ENCODE results near the gene RASA3. TPM values are rescaled to one million over a fixed set of nuclear protein-coding genes. Genes with fewer than 3 reads are reported as not detected.

Gene RASA3
- total and polyA plus RNA-seq, 2 of the 4 experiments (the other 2 are of a cell fraction): 21.0 to 31.4 TPM

- ChIA-PET CTCF (no interaction called here), POLR2A (ENCODE audit: unreplicated experiment) (no interaction called here)
- Histone ChIP-seq H3K4me1 (ENCODE audit: control insufficient read depth, insufficient read depth, low read length) (peaks cover 3% of the 10 kb centered on the region; the same call in 1 of the 2 replicates), H3K4me3 (ENCODE audit: insufficient read depth, low read depth, low read length) (no peak overlapping the region), H3K9me3 (ENCODE audit: control insufficient read depth, insufficient read depth, low read length) (peaks cover 11% of the 10 kb centered on the region; the same call in 1 of the 2 replicates), H3K36me3 (ENCODE audit: control insufficient read depth, insufficient read depth, low read length) (peaks cover 33% of the 10 kb centered on the region), H2BK20ac (ENCODE audit: low read depth, low read length) (no peak overlapping the region), H4K5ac (ENCODE audit: low read depth, low read length) (no peak overlapping the region; the same call in 1 of the 2 replicates), H2AFZ (replicated peaks; ENCODE audit: low read length, poor library complexity) (no peak overlapping the region), H3K9ac (ENCODE audit: low read depth, low read length) (no peak overlapping the region), H2BK15ac (ENCODE audit: low read depth, low read length) (no peak overlapping the region), H3K23ac (ENCODE audit: low read depth, low read length) (no peak overlapping the region), H4K91ac (ENCODE audit: insufficient read depth, low read depth, low read length) (no peak overlapping the region), H3K4me2 (ENCODE audit: low read depth, low read length) (no peak overlapping the region), H2BK5ac (ENCODE audit: low read depth, low read length, poor library complexity, severe bottlenecking) (no peak overlapping the region), H3K79me1 (ENCODE audit: low read depth in 1 of 2, low read length in 2 of 2) (peaks cover 0 to 24% of the 10 kb centered on the region in 2 experiments; a peak in 3 of 4 replicates), H3K27ac (ENCODE audit: insufficient read depth, low read length) (peak overlapping the region; percentile 15; the same call in 1 of the 2 replicates), H4K20me1 (ENCODE audit: insufficient read depth, low read length) (peaks cover 8% of the 10 kb centered on the region), H2AK5ac (ENCODE audit: low read depth, low read length) (no peak overlapping the region), H2AK9ac (replicated peaks; ENCODE audit: low read depth, low read length, poor library complexity) (no peak overlapping the region), H3K18ac (ENCODE audit: low read depth, low read length) (no peak overlapping the region), H3K56ac (ENCODE audit: extremely low read depth, insufficient read depth, low read length) (no peak overlapping the region), H3K27me3 (ENCODE audit: control insufficient read depth, insufficient read depth, low read length) (no peaks in the 10 kb centered on the region), H3K14ac (replicated peaks; ENCODE audit: low read depth, low read length) (no peak overlapping the region), H4K8ac (ENCODE audit: low read depth in 2 of 2, low read length in 2 of 2) (no peak overlapping the region), H2BK120ac (ENCODE audit: low read depth, low read length) (no peak overlapping the region), H3K4ac (ENCODE audit: low read depth, low read length) (no peak overlapping the region), H3K9me1 (ENCODE audit: insufficient read depth, low read length) (peaks cover 2% of the 10 kb centered on the region; the same call in 1 of the 2 replicates)
- intact Hi-C loops (cut with micrococcal nuclease) (no loop called here), in situ Hi-C loops (cut with MboI; ENCODE audit: low sequenced_read_pairs) (no loop called here), dilution Hi-C loops (cut with HindIII; ENCODE audit: low sequenced_read_pairs, unreplicated experiment) (no loop called here)
- no peak for ATAC-seq (ENCODE audit: low read depth)
- DNase-seq: no peak
- TF ChIP-seq RAD21 (IDR thresholded peaks at IDR 0.05; ENCODE audit: low read length): no peak
- 70% methylated on average over 9 of the region's 20 CpGs; no CpG with 5 or more reads in 1 of the 2 experiments for WGBS, 2 experiments (ENCODE audit: extremely low coverage in 2 of 2, insufficient read length in 1 of 2)
- BruUV-seq (replicated peaks): no TSS peak
Observed at GRCh38 chr13:113954046-113954835, 178.2 kb downstream of the RASA3 start.

Measured in IMR-90 (cell line).